Measurements from ENCODE around the gene TECPR2.
"Not testable (repeated sequence)": the region's sequence is repeated elsewhere in the genome, so short reads cannot be mapped to it uniquely, and the experiment has no call there.

TECPR2 gene

DNA sequence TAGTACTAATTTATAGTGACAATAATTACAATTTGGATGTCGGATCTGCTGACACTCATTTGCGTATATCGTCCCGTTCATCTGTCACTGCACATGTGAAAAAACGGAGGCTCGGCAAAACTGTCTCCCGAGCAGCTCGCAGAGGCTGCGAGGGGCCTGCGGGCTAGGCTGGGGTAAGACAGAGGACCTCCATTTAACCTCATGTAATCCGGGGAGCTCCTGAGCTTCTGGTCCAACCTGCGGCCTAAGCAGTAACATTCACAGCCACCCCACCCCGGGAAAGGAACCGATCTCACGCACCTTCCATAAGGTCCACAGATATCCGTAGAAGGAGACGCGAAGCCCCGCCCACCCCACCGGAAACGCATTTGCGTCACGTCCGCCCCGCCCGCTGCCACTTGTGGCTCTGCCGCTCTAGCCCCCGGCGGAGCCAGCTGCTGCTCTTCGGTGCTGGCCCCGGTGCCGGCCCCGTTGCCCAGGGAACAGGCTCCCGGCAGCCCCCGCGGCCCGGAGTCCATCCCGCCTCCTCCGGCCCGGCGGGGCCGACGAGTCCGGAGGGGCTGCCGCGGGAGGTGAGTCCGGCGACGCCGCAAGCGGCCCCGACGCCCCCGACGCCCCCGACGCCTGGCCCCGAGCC is at the start of gene TECPR2, which contains the start of gene CINP:
Gene TECPR2, plus strand, starts transcription at position 397 of the 637 bp plus-strand sequence. CDS start 13,781 bp downstream, outside the sequence.
Gene CINP, minus strand, starts transcription at position 346 of the 637 bp plus-strand sequence. Its CDS starts 39 bp downstream, at position 307.
- peak; percentile 97 for DNase-seq (ENCODE audit: low spot score)

DNA sequence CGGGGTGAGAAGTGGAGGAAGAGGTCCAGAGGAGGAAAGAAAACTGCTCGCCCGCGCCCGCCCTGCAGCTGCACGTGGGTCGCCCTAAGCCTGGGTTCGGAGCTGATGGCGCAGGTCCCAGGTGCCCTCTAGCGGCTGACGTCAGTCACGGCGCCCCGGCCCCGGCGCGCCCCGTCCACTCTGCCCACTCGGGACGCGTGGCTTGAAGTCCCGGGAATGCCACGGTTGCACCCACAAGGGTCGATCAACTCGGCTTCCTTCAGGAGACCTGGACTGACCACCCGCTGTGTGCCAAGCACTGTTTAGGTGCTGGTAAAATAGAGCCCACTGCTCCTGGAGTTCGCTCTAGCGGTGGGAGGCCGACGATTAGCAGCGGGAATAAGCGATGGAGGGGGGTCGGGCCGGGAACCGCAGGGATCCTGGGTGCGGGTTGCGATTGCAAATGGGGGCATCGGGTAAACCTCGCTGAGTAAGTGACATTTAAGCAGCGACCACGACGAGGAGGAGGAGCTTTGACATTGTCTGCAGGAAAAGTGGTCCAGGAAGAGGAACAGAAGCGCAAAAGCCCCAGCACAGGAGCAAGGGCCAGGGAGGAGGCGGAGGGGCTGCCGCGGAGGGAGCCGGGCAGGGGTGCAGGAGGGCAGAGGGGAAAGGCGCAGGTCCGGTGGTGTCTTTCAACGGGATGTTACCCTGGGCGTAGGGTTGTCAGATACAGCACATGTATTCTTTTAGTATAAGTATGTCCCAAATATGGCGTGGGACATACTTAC is 48.3 kb upstream of the TECPR2 start:
- peak; percentile 84 for DNase-seq (ENCODE audit: low spot score)

DNA sequence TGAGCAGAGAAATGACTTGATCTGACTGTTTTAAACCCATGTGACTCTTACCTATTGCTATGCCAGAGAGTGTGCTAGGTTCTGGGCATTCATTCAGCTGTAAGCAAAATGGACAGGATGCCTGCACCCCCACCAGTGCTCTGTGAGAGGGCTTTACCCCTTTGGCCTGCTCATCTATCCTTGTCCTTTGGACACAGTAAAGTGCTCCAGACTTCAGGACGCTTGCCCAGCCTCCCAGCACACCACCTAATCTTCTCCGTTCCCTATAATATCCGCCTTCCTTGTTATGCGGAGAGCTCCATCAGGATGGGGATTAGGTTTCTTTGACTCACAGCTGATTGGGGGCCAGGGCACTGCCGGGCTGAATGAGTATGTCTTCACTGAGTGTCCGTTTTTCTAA is 47.6 kb upstream of the TECPR2 start:
- no peak for DNase-seq (ENCODE audit: low spot score)

DNA sequence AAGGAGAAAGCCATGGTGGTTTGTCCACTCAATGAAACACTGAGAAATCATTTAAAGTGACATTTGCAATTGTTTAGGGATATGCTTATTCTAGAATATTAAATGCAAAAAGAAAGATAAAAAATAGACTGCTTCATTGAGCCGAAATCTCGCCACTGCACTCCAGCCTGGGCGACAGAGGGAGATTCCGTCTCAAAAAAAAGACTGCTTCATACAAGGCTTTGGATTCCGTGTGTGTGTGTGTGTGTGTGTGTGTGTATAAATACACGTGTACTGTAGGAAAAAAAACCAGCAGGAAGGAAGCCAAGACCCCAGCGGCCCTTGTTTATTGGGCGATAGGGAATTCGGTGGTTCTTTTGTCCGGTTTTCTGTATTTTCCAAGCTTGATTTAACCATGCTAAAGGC is 46.4 kb upstream of the TECPR2 start:
- peak; percentile 21 for DNase-seq (ENCODE audit: low spot score)

- DNase-seq (ENCODE audit: low spot score), result peak; percentile 96
These were observed 45.8 kb upstream of the TECPR2 start for GRCh38 chr14:102316743-102317563.

GRCh38 chr14:102317564-102318248 is 45.0 kb upstream of the TECPR2 start:
- DNase-seq (ENCODE audit: low spot score), result no peak

DNA sequence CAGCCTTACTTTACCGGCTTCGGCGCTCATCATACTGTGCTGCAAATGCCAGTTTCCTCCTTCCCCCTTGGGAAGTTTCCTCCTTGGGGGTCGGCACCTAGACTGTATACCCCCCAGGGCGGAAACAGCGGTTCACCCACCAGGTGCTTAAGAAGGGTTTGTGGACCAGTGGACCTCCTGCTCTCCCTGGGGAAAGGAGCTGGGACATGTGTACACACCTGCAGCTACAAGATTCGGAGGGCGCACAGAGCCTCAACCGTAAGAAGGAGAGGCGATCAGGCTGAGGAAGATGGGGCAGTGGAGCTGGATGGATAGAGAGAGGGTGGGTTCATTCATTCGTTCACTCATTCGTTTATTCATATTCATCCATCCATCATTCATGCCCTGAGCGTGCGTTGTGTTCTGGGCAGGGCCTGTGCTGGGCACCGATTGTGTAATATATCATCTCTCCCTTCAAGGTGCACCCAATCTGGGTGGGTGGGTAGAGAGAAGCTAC is 43.9 kb upstream of the TECPR2 start:
- DNase-seq (ENCODE audit: low spot score), result no peak

DNA sequence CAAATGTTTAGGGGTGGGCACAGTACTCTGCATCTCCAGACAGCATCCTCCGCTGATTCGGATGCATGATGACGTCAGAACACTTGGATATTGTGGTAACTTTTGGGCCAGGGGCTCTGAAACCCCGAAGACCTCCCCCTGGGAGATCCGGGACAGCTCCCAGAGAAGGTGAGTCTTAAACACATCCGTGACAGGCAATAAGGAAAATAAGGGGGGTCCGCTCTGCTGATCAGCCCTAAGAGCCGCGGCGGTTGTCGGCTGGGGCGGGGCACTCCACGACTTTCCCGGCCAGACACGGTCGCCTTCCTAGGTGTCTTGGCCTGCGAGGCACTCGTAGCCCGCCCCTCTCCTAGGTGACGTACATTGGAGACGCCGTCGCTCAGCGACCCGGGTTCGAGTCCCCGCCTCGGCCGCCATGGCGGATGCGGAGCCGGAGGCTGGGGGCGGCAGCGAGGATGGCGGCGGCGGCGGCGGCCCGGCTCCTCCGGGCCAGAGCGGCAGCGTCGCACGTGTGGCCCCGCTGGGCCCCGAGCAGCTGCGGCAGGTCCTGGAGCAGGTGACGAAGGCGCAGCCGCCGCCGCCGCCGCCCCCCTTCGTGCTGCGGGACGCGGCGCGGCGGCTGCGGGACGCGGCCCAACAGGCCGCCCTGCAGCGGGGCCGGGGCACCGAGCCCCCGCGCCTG is 43.2 kb upstream of the TECPR2 start, which contains the start of gene ZNF839:
Gene ZNF839, plus strand, starts transcription at position 396 of the 682 bp plus-strand sequence. Its CDS starts 20 bp downstream, at position 416.
- peak; percentile 95 for DNase-seq (ENCODE audit: low spot score)

DNA sequence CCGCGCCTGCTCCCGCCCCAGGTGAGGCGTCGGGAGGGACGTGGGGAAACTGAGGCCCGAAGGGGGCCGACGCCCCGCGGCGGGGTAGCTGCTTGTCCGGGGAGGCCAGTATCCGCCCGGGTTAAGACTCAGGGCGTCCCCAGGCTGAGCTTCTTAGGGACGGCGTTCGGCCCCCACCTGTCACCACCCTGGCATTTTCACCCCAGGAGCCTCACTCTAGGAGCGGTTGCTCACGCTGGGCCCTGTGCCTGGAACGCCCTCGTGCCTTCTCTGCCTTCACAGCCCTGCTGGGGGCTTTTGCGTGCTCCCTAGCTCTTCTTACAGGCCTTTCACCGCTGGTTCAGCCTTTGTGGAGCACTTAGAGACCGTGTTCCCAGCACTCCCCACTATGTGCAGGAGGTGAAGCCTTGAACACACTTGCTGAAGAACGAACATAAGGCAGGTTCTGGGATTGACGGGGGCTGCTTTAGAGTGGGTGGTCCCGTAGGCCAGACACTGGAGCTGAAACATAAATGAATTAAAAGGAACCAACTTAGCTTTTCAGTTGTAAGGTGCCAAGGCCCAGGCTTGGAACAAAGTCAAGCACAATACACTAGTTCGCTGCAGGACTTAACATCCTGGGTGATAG is 42.6 kb upstream of the TECPR2 start:
- peak; percentile 67 for DNase-seq (ENCODE audit: low spot score)

- DNase-seq (ENCODE audit: low spot score), result no peak
These were observed 41.9 kb upstream of the TECPR2 start for GRCh38 chr14:102320671-102321455.

DNA sequence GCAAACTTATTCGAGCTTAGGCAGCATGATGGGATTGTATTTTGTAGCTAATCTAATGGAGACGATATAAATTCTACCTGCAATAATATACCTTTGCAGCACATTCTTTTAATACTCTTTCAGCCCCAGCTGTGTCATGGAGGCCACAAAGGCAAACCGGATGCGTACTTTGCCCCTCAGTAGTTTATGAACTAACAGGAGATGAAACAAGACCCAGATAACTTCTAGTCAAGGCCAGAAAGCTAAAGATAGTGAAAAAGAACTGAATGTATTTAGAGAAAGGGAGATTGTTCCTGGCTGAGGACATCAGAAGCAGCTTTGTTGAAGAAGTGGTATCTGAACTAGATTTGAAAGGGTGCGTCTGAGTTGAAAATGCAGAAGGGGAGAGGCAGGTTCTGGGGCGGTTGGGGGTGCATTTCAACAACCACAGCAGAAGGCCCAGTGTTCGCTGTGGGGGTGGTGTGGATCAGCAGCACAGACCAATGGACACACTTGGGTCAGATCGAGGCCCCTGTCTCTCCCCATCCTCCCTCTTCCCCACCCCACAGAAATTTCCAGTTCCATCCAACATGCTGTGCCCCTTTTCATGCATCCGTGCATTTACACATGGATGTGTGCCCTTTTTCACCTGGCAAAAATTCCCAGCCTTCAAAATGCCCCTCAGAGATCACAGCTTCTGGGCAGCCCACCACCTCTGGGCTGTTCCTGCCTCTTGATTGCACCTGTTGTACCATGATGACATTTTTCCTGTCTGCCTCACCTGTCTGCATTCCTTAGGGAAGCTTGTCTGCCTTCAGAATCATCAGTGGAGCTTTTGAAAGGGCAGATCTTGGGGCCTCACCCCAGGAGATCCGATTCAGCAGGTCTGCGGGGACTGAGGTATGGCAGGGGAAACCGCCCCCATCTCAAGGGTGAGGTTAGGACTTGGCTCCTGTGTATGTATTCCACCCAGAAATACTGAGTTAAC is 41.0 kb upstream of the TECPR2 start:
- no peak for DNase-seq (ENCODE audit: low spot score)

- peak; percentile 67 for DNase-seq (ENCODE audit: low spot score)
These were observed 39.6 kb upstream of the TECPR2 start for GRCh38 chr14:102323102-102323501.

DNA sequence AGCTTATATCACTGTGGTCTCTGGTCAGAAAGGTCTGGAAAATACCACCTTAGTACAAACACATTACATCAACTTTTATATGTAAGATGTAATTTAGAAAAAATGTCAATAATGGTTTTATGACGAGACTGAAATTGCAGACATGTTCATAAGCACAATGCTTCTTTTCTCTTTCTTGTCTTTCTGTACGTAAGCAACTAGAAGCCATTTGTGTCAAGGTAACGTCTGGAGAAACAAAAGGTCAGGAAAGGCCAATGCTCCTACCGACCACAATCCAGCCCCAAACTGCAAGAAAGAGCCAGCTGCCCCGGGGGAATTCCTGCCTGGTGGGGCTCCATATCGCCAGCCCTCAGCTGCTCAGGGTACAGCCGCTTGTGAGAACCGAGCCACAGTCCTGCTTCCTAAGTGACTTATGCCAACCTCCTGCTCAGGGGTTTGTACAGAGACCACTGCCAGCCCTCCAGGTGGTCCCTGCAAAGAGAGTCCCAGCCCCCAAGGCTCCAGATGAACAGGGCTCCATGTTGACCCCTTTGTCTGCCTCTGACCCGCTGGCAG is 36.9 kb upstream of the TECPR2 start:
- no peak for DNase-seq (ENCODE audit: low spot score)

DNA sequence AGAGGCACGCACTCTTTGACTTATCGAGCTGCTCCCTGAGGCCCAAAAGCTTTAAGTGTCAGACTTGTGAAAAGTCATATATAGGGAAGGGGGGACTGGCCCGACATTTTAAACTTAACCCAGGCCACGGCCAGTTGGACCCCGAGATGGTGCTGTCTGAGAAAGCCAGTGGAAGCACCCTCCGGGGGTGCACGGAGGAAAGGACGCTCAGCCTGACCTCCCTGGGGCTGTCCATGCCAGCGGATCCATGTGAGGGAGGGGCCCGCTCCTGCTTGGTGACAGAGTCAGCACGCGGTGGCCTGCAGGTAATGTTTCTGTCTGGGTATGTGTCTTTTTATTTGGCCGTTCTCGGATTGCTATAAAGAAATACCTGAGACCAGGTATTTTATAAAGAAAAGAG is 36.2 kb upstream of the TECPR2 start:
- no peak for DNase-seq (ENCODE audit: low spot score)

- DNase-seq (ENCODE audit: low spot score), result not testable (repeated sequence)
These were observed 33.4 kb upstream of the TECPR2 start for GRCh38 chr14:102329381-102329780.

GRCh38 chr14:102330806-102331205 is 31.9 kb upstream of the TECPR2 start:
- no peak for DNase-seq (ENCODE audit: low spot score)

- DNase-seq (ENCODE audit: low spot score), result no peak
These were observed 29.4 kb upstream of the TECPR2 start for GRCh38 chr14:102333390-102333789.

Measured in AG08396 (cell line).